Transverse colon (tissue), 3 donors: ENCODE measurements around the gene DIS3L2.

ENCODE experiments used
- CTCF ChIP-seq, 5 experiments: fragments of 200-600 bp in 3 of 5; fragments of 450-650 bp in 2 of 5; sonication (generic) in 3 of 5; IDR thresholded peaks; 1 replicate in 2 of 5; 2 replicates in 3 of 5; pipeline ENCODE4 v1.5.1; 2016 to 2017; ENCODE audit warnings: antibody characterized with exemption in 5 of 5, inconsistent platforms in 3 of 5, mild to moderate bottlenecking in 2 of 5, moderate library complexity in 1 of 5
- EP300 ChIP-seq: sonication (generic); formaldehyde crosslinking; IDR thresholded peaks from one replicate; pipeline ENCODE4 v1.6.1; 2017; ENCODE audit warnings: antibody characterized with exemption, low read depth

- TF ChIP-seq CTCF (IDR thresholded peaks at IDR 0.05) = no peak
- no peak for TF ChIP-seq EP300
Measured at GRCh38 chr2:232190796-232191195, 229.3 kb downstream of the DIS3L2 start.
